Suprapubic skin (tissue), 4 donors: Measurements from ENCODE around the gene ARHGAP19.

Source experiments
- POLR2A ChIP-seq, 2 donors: fragments of 450-650 bp; IDR thresholded peaks; one replicate each; pipeline ENCODE4 v1.6.1; 2017; ENCODE audit warnings: antibody characterized with exemption in 2 of 2, mild to moderate bottlenecking in 2 of 2, moderate library complexity in 2 of 2
- POLR2AphosphoS5 ChIP-seq, 3 donors: sonication (generic); formaldehyde crosslinking; IDR thresholded peaks; one replicate each; pipeline ENCODE4 v1.6.1; 2017; ENCODE audit warnings: antibody characterized with exemption in 3 of 3
- TF ChIP-seq, protein P1 (sequence below), 2 donors: fragments of 200-600 bp in 1 of 2; fragments of 450-650 bp in 1 of 2; sonication (generic) in 1 of 2; IDR thresholded peaks; one replicate each; pipeline ENCODE4 v1.5.1; 2016 to 2019; ENCODE audit warnings: antibody characterized with exemption in 2 of 2, mild to moderate bottlenecking in 1 of 2, moderate library complexity in 1 of 2

DNA sequence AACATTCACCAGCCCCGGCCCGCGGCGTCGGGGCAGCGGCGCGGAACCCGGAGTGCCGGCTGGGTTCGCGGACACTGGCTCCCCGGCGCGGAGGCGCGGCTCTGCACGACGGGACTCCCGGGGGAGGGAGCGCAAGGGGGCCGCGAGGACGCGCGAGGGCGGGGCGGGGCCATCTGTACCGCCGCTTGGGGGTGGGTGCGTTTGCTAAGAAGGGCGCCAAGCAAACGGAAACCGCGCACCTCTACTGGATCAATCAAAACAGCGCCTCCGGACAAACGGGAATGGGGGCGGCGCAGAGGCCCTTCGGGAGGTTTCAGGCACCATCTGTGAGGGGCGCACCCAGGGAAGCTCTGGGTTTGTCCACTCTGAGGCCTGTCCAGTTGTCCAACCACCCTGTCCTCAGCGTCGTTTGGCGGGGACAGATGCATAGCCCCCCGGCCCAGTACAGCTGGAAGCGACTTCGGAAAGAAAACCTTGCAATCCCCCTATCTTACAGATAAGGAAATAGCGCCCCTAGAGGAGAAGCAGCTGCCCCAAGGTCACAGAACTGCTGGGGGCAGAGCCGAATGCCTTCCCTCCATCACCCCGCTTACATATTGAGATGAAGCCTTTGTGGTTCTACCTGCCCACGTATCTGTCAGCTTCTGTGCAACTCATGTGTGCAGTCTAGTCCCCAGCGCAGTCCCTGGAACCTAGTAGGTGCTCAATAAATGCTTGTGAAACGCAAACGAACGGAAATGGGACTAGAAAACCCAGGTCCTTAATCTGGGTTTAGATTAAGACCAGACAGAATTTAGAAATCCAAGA, 96.0 kb downstream of the ARHGAP19 start:
- TF ChIP-seq, protein P1, sequence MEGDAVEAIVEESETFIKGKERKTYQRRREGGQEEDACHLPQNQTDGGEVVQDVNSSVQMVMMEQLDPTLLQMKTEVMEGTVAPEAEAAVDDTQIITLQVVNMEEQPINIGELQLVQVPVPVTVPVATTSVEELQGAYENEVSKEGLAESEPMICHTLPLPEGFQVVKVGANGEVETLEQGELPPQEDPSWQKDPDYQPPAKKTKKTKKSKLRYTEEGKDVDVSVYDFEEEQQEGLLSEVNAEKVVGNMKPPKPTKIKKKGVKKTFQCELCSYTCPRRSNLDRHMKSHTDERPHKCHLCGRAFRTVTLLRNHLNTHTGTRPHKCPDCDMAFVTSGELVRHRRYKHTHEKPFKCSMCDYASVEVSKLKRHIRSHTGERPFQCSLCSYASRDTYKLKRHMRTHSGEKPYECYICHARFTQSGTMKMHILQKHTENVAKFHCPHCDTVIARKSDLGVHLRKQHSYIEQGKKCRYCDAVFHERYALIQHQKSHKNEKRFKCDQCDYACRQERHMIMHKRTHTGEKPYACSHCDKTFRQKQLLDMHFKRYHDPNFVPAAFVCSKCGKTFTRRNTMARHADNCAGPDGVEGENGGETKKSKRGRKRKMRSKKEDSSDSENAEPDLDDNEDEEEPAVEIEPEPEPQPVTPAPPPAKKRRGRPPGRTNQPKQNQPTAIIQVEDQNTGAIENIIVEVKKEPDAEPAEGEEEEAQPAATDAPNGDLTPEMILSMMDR (IDR thresholded peaks at IDR 0.05): peak in 1 of 2 donors; percentile 70
- TF ChIP-seq POLR2A (IDR thresholded peaks at IDR 0.05): no peak
- TF ChIP-seq POLR2AphosphoS5 (IDR thresholded peaks at IDR 0.05): no peak
